K562 (cell line): ENCODE results near the gene ULK2. TPM values are rescaled to one million over a fixed set of nuclear protein-coding genes. Genes with fewer than 3 reads are reported as not detected.

Experiments
- ATAC-seq: fragments of 200-7000 bp; cut with Tn5 transposase; 3 replicates; pipeline ENCODE4 v1.9.1; 2020; ENCODE audit warnings: moderate library complexity
- BruUV-seq: library from RNA; stranded (reverse); fragments of 400-500 nt; replicated peaks from 2 replicates; lab custom pipeline; 2021; lab: Mats Ljungman, UMichigan
- CTCF ChIA-PET: fragments of 300-600 bp; formaldehyde crosslinking; extraction: SDS; loops from one replicate; lab custom pipeline; 2021; ENCODE audit warnings: low intra/inter-chr PET ratio; lab: Yijun Ruan, JAX
- POLR2A ChIA-PET: fragments of 300-600, 350-650 bp; sonication (Branson Sonifier 250); formaldehyde crosslinking; extraction: SDS; loops from one replicate; lab custom pipeline; 2021; ENCODE audit warnings: antibody characterized with exemption, inconsistent platforms; lab: Yijun Ruan, JAX
- DNase-seq, 4 experiments: peaks; one replicate each; pipeline versions ENCODE4 v3.0.0 to v3.0.0-alpha.2; 2011 to 2018; ENCODE audit warnings: low spot score in 3 of 4, mixed read lengths in 3 of 4; ENCODE audit errors: extremely low read depth in 1 of 4
- FAIRE-seq: peaks from 2 replicates; lab custom pipeline; 2011; peaks lifted over from hg19 to GRCh38; lab: Jason Lieb, UNC
- H2AFZ ChIP-seq: 2 replicates; pipeline ENCODE4 v1.6.0; 2011; ENCODE audit warnings: low read depth, low read length, control low read depth, inconsistent platforms
- H3K27ac ChIP-seq: fragments of 200-600 bp; 3 replicates; pipeline ENCODE4 v1.8.0; 2011; ENCODE audit warnings: low read depth, mild to moderate bottlenecking, control low read depth, inconsistent platforms, low read length, moderate library complexity, mixed read lengths; ENCODE audit errors: extremely low read depth
- H3K27me3 ChIP-seq, 2 experiments: fragments of 300-600 bp in 1 of 2; 2 replicates in 1 of 2; 3 replicates in 1 of 2; pipeline versions ENCODE4 v1.6.0 to v1.8.0; 2011; ENCODE audit warnings: inconsistent platforms in 2 of 2, low read length in 2 of 2, mild to moderate bottlenecking in 1 of 2, mixed read lengths in 1 of 2, moderate library complexity in 1 of 2; ENCODE audit not compliant: control insufficient read depth in 2 of 2, insufficient read depth in 2 of 2
- H3K36me3 ChIP-seq: fragments of 300-600 bp; 3 replicates; pipeline ENCODE4 v1.8.0; 2011; ENCODE audit warnings: mild to moderate bottlenecking, low read length, inconsistent platforms; ENCODE audit not compliant: control insufficient read depth, insufficient read depth
- H3K4me1 ChIP-seq, 2 experiments: fragments of 200-600 bp in 1 of 2; replicated peaks in 1 of 2; 2 replicates in 1 of 2; 3 replicates in 1 of 2; pipeline versions ENCODE4 v1.5.1 to v1.8.0; 2011; ENCODE audit warnings: inconsistent platforms in 2 of 2, low read length in 2 of 2, mild to moderate bottlenecking in 1 of 2, mixed read lengths in 1 of 2, moderate library complexity in 1 of 2; ENCODE audit not compliant: control insufficient read depth in 2 of 2, insufficient read depth in 2 of 2
- H3K4me2 ChIP-seq: 2 replicates; pipeline ENCODE4 v1.6.1; 2011; ENCODE audit warnings: low read length, control low read depth, inconsistent platforms, mixed read lengths; ENCODE audit not compliant: insufficient read depth
- H3K4me3 ChIP-seq: fragments of 200-600 bp; sonication (generic), shearing (Covaris generic); 2 replicates; pipeline ENCODE4 v1.5.1; 2016; ENCODE audit warnings: control low read depth, inconsistent platforms
- H3K79me2 ChIP-seq: fragments of 200-600 bp; 3 replicates; pipeline ENCODE4 v1.8.0; 2011; ENCODE audit warnings: low read length, inconsistent platforms; ENCODE audit not compliant: control insufficient read depth, insufficient read depth
- H3K9ac ChIP-seq, 2 experiments: 2 replicates each; pipeline versions ENCODE4 v1.6.0 to v1.6.1; 2011; ENCODE audit warnings: low read depth in 2 of 2, low read length in 2 of 2, control low read depth in 1 of 2, inconsistent platforms in 1 of 2, mild to moderate bottlenecking in 1 of 2, mixed read lengths in 1 of 2; ENCODE audit not compliant: insufficient read depth in 1 of 2
- H3K9me1 ChIP-seq: one replicate; pipeline ENCODE4 v1.6.0; 2011; ENCODE audit warnings: inconsistent platforms, mild to moderate bottlenecking, low read length, moderate library complexity; ENCODE audit not compliant: control insufficient read depth, insufficient read depth
- H3K9me3 ChIP-seq: replicated peaks from 2 replicates; pipeline ENCODE4 v1.5.1; 2011; ENCODE audit warnings: low read depth, low read length, inconsistent platforms; ENCODE audit not compliant: control insufficient read depth, insufficient read depth
- H4K20me1 ChIP-seq: replicated peaks from 2 replicates; pipeline ENCODE4 v1.6.1; 2011; ENCODE audit warnings: low read length, inconsistent platforms, mixed read lengths; ENCODE audit not compliant: control insufficient read depth, insufficient read depth
- ARNT ChIP-seq, 2 experiments: fragments of 450-650 bp; IDR thresholded peaks; 2 replicates each; pipeline ENCODE4 v1.6.1; 2016; ENCODE audit warnings: mild to moderate bottlenecking in 1 of 2
- CBFA2T2 ChIP-seq: fragments of 450-650 bp; conservative IDR thresholded peaks from 2 replicates; pipeline ENCODE4 v1.6.1; 2017; ENCODE audit warnings: mild to moderate bottlenecking
- EP300 ChIP-seq: IDR thresholded peaks from 2 replicates; pipeline ENCODE4 v1.6.1; 2012; ENCODE audit warnings: low read length, improper control_type of control experiment
- MECOM ChIP-seq: fragments of 250-450 bp; sonication (Bioruptor Pico); IDR thresholded peaks from 2 replicates; pipeline ENCODE4 v1.8.0; 2022; ENCODE audit warnings: inconsistent platforms
- NRF1 ChIP-seq, 2 experiments: fragments of 450-650 bp; IDR thresholded peaks in 1 of 2; conservative IDR thresholded peaks in 1 of 2; 2 replicates each; pipeline ENCODE4 v1.6.1; 2014; ENCODE audit warnings: mild to moderate bottlenecking in 2 of 2
- STAT5B ChIP-seq: fragments of 250-450 bp; sonication (Bioruptor Pico); IDR thresholded peaks from 2 replicates; pipeline ENCODE4 v1.8.0; 2021; ENCODE audit warnings: mild to moderate bottlenecking, inconsistent platforms
- ZNF280A ChIP-seq: fragments of 450-650 bp; IDR thresholded peaks from 2 replicates; pipeline ENCODE4 v1.6.1; 2018; ENCODE audit warnings: mild to moderate bottlenecking, low read depth; ENCODE audit not compliant: partially characterized antibody
- WGBS: fragments of 100-300 bp; shearing (Covaris generic); methylation state at CpG from one replicate; pipeline ENCODE4 v1.1.6; 2016; ENCODE audit warnings: low coverage, mixed read lengths; ENCODE audit not compliant: insufficient coverage; ENCODE audit errors: missing lambda C conversion rate; 5-methylcytosine and 5-hydroxymethylcytosine counted together
- in situ Hi-C: fragments of 300-500 bp; cut with MboI; formaldehyde crosslinking; loops from 4 replicates; pipeline ENCODE4 v1.15.0; 2018; ENCODE audit warnings: inconsistent platforms, mixed read lengths
- intact Hi-C: fragments of 100-400 bp; cut with micrococcal nuclease; formaldehyde crosslinking; loops from 2 replicates; pipeline ENCODE4 v1.14.2; 2022
- polyA plus RNA-seq, 8 experiments: library from polyadenylated mRNA; depleted of rRNA in 4 of 8; stranded (reverse) in 5 of 8; unstranded in 3 of 8; fragments of >200 nt; fragmentation: Nextera tagmentation in 2 of 8; fragmentation: Illumina TruSeq in 1 of 8; extraction: Ambion mirVana in 2 of 8; extraction: Trizol in 1 of 8; gene quantifications; 2 replicates each; pipeline versions ENCODE4 v1.2.1 to v1.2.3, GENCODE V29; 2011 to 2014; ENCODE audit warnings: inconsistent platforms in 1 of 8, missing spikeins in 1 of 8
- total RNA-seq, 7 experiments: library from RNA; depleted of rRNA in 6 of 7; stranded (reverse); fragments of >200 nt in 6 of 7; fragmentation: Illumina TruSeq in 2 of 7; extraction: Trizol in 2 of 7; gene quantifications; 2 replicates each; pipeline versions ENCODE4 v1.2.1 to v1.2.3, GENCODE V29; 2011 to 2021; ENCODE audit warnings: low replicate concordance in 1 of 7

The ULK2 gene
- total and polyA plus RNA-seq, 9 of the 15 experiments (the other 6 are each of a cell fraction or from before 2014, with no cell fraction given) = 0.01 to 0.18 (median 0.07) TPM; not detected in 5

DNA sequence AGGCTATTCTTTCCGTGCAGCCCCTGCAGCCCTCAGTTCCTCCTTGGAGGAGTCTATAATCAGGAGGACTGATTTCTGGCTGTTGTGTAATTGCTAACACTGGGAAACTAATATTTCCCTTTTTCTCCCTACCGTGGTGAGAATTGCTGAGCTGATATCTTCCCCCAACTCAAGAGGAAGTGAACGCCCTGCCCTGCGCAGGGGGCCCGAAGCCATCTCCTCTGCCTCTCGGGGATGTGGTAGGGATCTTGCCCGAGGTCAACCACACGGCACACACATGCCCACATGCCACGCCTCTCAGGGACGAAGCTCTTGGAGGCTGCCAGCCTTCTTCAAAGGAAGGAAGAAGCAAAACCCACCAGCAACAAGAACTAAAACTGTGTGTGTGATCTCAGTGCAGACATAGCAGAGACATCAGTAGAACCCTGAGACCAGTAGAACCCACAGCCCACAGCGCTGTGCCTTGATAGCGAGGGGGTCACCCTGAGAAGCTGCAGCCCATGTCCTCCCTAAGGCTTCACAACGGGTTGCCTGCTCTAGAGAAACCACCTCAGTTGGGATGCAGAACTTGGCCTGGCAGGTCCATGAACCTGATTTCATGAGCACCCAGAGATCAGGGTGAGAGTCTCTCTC, 8.9 kb upstream of the ULK2 start:
- Histone ChIP-seq H3K4me1 (no peaks in the 10 kb centered on the region; a peak in 1 of 5 replicates), H3K36me3 (no peaks in the 10 kb centered on the region), H3K4me2 (no peak overlapping the region), H3K27ac (no peak overlapping the region), H4K20me1 (no peaks in the 10 kb centered on the region), H3K4me3 (no peak overlapping the region), H3K79me2 (no peaks in the 10 kb centered on the region), H3K27me3 (peaks cover 4 to 30% of the 10 kb centered on the region in 2 experiments; a peak in 3 of 5 replicates), H3K9me1 (no peaks in the 10 kb centered on the region), H3K9me3 (no peaks in the 10 kb centered on the region), H3K9ac (no peak overlapping the region), H2AFZ (no peak overlapping the region)
- ATAC-seq = no peak
- WGBS = 2% methylated on average over 8 of the region's 13 CpGs
- BruUV-seq = no TSS peak
- intact Hi-C loops = no loop called here
- TF ChIP-seq CBFA2T2 (no peak), ARNT (IDR thresholded peaks at IDR 0.05) (no peak), STAT5B (CRISPR knock-in tag) (no peak), EP300 (no peak), MECOM (CRISPR knock-in tag) (no peak), ZNF280A (no peak), NRF1 (conservative IDR thresholded peaks at IDR 0.05 in 1 of 2, IDR thresholded peaks at IDR 0.05 in 1 of 2) (peak; percentile 27 to 44; a peak in 2 of 4 replicates)
- no peak for FAIRE-seq
- CTCF ChIA-PET = no interaction called here
- in situ Hi-C loops = no loop called here
- POLR2A ChIA-PET = no interaction called here
- DNase-seq = no peak
